NCI-H1092 (cell line): ENCODE measurements around the gene C5.

Experiments
- DNase-seq: peaks from one replicate; lab custom pipeline; 2025; lab: John Stamatoyannopoulos, UW

C5 gene

DNA sequence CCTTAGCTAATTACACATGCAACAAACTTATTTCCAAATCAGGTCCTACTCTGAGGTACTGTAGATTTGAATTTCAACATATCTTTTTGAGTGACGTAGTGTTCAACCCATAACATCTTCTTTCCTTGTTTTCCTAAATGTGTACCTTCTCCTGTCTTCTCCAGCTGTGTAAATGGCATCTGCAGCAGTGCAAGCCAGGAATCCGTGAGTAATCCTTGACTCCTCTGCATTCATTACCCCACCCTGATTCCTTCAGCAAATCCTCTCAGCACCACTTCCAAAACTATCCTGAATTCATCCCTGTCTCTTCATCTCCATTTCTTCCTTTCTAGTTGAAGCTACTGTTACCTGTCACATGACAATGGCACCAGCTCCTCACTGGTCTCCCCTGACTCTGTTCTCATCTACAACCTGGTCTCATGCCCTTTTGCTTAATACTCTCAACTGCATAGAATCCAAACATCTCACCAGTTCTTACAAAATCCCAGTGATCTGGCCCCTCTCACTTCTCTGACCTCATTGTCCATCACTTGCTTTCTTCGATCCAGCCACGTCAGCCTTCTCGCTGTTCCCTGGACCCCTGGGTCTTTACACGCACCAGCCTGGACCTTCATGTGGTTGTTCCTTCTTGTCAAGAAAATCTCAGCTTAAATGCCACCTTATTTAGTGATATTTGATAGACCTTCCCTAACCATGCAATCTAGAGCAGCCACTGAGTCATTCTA is 108.9 kb downstream of the C5 start:
- DNase-seq = no peak

DNA sequence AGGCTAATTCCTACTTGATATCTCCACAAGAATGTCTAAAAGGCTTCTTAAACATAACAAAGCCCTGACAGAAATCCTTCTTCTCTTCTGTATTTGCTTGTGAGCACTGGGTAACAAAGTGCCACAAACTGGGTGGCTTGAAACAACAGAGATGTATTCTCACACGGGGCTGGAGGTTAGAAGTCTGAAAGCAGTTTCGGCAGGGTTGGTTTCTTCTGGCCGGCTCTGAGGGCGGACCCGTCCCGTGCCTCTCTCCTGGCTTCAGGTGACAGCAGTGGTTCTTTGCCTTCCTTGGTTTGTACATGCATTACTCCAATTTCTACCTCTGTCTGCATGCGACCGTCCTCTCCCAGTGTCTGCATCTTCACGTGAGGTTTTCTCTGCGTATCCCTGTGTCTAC is 109.5 kb downstream of the C5 start:
- DNase-seq = no peak

DNA sequence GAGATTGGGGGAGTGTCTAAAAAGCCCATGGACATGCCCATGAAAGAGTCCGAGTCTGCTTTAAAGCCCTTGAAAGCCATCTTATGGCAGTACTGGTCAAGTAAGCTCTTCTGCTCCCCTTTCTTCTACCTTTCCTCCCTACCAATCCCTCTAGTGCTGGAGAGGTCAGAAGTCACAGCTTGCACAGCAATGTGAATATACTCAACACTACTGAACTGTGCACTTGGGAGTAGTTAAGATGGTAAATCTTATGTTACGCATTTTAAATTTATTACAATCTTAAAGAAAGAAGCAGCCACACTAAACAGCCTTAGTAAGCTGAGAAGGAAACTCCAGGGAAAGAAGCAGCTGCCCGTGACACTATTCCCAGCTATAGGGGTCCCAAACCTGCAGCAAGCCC is 111.2 kb downstream of the C5 start:
- DNase-seq = no peak

DNA sequence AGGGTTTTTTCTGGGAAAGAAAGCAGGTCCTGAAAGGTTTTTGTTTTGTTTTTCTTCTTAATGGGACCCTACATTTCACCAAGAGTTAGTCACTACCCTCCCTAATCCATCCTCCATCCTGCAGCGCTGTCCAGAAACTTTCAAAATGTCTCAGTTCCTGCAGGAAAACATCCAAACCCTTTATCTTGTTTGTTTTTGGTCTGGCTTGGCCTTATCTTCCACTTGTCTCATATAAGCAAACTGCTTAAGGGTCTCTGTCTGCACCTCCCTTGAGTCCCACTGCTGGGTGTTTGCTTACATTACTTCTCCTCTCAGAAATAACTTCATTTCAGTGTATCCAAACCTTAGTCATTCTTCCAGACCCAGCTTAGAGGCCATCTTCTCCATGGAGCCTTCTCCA is 112.5 kb downstream of the C5 start:
- DNase-seq = no peak

DNA sequence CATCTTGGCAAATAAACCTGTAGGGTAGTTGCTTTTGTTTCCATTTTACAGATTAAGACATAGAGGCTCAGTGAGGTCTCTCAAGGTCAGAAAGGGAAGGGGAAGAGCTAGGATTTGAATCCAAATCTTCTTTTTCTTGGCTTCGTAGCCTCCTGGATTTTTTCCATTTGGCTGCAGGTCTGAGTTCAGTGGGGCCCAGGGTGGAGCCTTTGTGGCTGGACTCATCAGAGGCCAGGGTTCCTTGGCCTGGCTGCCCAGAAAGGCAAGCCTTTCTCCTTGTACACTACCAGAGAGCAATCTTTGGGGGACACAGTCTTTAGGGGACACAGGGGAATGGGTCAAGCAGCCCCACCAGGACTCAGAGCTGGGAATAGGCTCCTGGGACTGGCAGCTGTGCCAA is 112.9 kb downstream of the C5 start:
- DNase-seq = no peak

DNA sequence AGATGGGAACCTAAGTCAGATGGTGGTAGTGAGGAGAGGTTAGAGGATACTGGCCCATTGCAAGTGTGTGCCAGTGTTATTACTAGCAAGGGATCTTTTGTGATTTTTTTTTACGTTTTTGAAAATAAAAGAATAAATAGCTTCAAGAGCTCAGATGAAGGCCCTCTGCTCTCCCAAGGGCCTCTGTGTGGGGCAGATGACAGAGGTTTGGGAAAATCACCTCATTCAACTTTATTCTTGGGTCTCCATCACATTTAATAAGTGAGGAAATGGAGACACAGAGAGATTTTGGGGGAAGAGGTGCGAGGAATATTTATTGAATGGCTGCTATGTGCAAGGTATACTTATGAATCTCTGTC is 113.3 kb downstream of the C5 start:
- no peak for DNase-seq

DNA sequence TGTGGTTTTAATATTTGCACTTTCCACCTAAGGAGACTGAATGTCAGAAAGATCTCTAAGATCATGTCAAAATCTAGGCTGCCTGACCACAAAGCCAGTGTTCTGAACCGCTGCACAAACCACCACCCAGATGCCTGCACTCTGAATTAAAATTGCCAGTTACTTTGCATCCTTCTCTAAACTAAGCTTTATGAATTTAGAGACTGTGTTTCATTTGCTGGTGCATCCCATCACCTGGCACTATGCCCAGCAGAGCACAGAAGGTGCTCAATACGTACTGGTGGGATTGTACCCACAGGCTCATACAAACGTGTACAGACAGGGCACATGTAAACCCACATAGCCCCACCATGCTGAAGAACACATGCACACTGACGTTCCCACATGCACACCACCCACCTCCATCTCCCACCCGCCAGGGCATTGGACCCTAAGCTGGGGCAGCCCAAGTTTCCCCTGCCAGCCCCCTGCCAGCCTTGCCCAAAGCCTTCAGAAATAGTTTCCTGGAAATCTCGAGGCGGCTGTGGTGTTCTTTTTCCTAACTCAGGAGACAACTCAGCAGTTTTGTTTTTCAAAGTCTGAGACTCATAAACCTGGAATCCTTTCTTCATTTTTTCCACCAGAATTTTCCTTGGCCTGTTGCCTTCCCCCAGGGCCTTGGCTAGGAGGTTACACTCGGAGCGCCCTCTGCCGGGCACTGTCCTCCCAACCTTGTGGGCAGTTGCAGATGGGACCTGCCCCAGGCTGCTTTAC is 113.9 kb downstream of the C5 start:
- DNase-seq = peak; percentile 85

DNA sequence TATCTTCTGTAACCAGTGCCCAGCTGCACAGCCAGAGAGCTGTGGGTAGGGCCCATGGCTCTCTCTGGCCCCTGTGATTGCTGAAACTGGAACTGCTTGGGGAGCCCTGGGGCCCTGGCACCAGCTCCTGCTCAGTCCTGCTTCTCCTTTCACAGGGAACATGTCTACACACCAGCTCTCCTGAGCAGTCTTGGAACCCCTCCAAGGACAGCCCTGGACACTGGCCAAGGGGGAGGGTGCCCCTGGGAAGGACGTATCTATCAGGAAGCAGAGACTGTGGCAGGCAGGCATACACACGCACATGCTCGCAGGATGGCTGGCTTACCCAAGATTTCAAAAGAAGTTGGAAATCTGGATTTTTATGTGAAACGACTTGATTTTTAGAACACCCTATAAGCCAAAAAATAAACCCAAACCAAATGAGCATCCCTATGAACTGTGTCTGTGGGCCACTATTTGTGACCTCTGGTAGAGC is 114.7 kb downstream of the C5 start:
- DNase-seq = peak; percentile 97

DNA sequence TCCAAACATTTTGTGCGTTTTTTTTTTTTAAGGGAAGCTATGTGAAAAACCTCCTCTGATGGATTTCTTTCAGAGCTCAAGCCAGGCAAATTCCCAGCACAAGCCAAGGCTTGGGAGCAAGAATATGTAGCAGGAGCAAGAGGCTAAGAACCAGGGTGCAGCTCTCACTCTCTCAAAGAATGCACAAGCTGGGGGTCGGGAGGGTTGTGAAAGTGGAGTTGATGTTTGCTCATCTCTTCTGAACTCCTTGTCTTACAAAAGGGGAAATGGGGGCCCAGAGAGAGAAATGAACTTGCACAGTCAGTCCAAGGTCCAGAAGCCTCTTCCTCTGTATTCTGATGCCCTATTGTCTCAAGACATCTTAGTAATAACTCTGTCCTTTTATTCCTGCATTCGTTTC is 115.8 kb downstream of the C5 start:
- no peak for DNase-seq

DNA sequence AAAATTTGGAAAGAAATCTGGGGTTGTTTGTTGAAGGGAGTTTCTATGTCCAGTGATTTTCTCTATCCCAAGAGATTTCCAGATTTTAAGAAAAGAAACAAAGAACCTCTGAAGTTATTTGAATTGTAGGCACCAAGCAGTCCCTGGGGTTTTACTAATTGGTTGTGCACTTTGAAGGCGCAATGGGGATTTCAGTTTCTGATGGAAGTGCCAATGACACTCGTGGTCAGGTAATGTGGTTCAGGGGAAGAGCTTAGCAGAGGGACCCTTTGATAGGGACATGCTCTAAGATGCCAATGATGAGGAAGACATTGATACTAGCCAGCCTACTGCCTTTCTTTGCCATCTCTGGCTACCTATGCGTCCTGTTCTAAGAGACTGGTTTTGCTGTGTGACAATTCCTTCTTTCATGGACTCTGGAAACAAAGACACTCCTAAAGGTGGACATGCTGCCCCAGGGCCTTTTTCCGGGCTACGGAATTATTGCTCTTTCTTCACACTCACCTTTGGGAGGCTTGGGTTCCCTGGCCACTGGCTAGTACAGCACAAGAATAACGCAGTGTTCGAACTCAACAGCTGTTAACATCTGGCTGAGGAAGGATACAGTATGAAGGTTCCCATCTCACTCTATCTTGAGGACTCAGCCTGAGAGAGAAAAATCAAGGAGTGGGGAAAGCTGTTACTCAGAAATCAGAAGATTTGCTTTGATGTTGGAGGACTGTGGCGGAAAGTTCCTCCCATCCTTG is 116.6 kb downstream of the C5 start:
- no peak for DNase-seq

DNA sequence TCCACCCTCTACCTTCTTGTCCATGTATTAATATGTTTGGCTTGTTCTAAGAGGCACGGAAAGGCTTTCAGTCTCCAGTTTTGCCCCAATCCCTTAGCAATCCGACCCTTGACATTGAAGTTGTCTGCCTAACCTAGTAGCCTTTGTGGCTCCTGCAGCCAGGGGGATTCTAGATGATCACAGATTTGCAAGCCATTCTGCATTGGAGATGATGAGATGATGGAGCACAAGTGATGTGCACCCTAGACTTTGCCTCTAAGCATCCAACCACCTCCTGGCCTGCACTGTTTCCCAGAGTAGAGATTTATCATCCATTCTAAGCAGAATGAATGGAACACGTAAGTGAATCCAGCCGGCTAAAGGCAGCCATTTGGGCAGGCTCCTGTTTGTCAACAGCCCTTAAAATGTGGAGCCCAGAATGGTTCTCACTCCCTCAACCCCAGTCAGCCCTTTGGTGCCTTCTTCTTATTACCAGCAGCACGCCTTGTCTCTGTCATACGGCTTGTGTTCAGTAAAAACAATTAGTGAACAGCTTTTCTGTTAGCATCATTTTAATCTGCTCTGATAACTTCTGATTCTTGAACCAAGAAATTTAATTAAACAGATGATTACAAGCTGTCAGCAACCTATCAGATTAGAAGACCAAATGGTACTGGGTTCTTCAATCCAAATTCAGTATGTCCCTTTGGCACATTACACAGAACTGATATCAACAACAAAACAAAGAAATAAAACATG is 117.8 kb downstream of the C5 start:
- no peak for DNase-seq

DNA sequence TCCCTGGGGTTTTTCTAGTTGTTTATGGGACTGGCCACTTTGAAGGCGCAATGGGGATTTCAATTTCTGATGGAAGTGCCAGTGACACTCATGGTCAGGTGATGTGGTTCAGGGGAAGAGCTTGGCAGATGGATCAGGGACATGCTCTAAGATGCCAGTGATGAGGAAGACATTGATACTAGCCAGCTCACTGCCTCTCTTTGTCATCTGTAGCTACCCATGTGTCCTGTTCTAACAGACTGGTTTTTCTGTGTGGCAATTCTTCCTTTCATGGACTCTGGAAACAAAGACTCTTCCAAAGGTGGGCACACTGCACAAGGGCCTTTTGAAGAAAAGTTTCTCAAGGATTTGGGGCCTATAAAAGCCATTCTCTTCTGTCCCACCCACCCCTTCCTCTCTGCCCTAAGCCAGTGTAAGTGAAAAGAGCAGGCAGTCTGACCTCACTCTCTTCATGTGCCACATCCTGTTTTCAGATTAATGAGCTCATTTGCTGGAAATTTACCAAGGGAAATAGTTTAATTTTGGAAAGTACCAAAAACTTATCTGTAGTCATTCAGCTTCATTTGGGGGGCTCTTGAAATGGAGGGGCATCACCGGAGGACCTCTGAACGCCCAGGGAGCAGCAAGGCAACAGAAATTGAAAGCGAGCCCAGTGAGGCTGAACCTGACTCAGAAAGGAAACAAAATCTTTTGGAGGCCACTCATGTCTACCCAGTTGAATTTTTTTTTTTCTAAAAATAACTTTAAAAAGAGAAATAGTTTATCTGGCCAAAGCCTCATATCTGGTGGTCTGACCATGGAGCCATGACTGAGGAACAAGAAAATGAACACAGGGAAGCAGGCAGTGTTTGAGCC is 118.6 kb downstream of the C5 start:
- DNase-seq = no peak

DNA sequence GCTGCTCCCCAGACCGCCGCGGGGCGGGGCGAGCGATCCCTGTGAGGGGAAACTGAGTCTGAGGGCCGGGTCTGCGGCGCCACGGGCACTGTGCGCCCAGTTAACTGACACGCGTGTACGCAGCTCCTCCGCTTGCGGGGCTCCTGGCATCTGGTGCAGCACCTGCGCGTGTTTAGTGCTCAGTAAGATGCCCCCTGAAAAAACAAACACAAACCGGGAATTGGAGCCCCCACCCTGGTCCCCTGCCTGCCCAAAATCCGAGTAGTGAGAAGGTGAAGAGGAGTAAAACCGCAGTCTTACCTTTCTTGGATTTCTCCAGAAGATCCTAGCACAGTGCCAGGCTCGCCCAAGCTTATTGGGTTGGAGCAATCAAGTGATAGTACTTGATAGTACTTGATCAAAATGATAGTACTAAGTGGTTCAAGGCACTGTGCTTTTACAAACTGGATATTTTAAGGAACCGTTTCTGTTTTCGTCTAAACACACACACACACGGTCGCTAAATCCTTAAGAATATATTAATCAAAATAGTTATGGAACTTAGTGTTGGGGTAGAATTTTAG is 120.8 kb downstream of the C5 start:
- DNase-seq = no peak

DNA sequence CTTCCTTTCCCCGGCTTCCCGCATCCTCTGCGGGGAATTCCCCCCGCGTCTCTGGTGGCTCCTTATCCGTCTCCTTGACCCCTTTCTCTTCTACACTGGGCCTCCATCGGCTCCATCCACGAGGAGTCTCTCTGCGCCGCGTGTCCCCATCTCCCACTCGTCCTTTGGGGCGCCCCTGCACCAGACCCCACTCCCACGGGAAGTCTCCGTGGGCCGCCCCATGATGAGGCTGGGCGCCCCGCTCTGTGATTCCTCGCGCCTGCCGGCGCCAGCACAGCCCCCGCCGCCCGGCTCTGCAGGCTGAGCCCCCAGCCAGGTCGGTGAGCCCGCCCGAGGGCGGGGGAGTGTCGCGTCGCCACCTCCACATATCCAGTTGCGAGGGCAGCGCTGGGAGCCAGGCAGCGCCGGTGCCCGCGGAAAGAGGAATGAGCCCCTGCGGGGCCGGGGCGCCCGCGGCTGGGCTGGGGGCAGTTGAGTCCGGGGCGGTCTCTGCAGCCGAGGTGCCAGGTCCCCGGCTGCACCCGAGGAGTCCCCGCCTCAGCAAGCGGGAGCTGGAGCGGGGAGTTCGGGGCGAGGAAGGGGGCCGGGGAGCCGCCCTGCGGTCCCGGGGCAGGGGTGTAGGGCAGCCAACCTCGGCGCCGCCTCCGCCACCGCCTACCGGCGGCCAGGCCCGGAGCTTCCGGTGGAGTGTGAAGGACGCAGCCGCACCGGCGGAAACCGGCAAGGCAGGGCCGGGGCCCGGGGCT is 121.4 kb downstream of the C5 start:
- peak; percentile 26 for DNase-seq

DNA sequence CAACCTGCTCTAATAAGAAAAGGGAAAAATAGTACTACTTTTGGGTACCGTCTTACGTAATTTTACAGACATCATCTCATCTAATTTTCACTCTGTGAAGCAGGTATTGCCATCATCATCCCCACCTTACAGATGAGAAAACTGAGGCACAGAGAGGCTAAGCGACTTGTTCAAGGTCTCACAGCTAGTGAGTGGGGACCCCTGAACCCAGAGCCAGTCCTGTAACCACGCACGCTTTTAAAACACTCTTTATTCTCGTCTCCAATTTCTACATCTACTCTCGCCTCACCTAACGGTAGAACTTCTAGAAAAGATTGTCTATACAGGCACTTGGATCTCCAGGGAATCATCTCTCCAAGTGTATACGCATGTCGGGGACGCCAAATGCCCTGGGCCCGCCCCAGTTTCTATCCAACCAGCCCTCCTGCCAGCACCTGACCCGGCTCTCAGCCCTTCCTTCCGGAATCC is 122.0 kb downstream of the C5 start:
- no peak for DNase-seq

DNA sequence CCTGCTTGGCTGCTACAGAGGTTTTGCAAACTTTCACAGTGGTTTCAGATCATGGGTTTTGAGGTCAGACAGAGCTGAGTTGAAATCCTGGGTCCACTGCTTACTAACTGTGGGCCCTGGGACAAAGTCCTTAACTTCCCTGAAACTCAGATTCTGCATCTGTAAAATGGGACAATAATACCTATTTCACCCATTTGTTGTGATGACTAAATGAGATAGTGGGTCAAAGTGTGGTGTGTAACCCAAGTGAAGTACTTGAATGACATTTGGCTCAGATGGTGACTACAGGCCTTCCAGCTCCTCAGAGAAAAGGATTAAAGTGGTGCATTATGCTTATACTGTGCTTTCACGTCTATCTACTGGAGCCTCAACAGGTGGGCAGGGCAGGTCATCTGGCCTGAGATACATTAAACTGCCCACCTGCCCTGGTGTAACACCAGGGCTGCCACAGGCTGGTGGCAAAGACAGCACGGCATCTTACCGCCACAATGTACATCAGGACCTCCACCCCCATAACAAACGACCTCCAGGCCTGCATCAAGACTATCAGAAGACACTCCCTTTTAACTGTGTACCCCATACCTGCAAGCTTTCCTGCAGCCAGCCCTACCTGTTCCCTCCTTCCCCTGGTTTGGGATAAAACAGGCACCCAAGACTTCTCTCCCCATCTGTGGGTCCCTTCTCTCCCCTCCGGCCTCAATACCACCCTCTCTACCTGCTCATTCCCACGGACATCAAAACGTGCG is 122.6 kb downstream of the C5 start:
- no peak for DNase-seq

DNA sequence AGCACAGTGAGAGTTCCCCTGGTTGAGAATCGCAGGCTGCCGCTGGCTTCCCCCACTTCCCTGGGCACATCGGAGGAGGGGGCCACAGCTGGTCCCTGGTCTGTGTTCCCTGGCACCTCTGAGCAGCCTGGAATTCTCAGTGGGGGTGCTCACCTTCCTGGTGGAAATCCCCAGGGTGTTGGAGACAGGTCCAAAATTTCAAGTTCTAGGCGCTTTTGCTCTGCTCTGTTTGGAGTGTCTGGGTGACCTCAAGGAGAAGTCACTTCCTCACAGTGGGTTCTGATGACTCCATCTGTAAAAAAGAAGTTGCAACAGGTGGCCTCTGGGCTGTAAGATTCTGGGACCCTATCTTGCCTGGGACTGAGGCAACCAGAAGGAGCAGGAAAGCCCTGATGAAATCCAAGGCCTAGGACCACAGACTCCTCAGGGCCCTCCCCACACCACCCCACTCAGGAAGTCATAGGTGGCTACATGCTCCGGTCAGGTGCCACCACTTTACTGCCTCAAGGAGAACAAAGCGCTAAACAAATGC is 123.6 kb downstream of the C5 start, which contains the start of gene TRAF1:
Gene TRAF1, minus strand, starts transcription at position 400 of the 532 bp plus-strand sequence. CDS start 721 bp downstream, outside the sequence.
- no peak for DNase-seq

DNA sequence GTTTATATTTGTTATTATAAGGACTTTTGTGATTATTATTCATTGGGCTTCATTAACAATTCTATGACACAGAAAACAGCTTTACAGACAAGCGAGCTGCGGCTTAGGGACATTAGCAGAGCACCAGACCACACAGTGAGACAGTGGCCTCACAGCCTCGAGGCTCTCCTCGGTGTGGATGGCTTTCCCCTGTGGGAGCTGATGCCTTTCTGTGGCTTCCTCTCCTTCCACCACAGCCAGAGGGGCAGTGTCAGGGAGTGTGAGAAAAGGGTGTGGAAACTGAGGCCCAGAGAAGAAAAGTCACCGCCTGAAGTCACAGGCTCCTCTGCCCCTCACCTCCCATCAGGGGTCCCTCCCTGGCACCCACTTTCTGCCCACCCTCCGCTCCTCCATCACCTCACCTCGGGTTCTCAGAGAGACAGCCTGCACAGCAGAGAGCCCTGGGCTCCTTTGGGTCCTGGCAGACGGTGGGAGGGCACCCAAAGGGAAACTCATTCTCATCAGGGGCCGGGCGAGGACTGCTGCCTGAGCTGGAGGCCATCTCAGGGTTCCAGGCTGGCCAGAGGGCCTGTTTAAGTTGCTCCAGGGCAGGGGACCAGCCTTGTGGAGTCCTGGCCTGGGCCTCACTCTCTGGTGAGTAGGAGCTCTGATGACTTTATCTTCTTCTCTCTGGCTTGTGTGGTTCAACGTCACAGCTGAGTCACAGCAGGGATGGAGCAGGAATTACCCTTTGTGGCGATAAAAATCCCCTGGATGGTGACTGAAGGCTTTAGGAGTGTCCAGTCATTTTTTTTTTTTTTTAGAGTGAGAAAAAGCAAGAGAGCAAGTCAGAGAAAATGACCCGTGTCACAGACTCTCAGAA is 124.3 kb downstream of the C5 start:
- DNase-seq = no peak
